ENCODE data around the gene XRN1. TPM values are rescaled to one million over a fixed set of nuclear protein-coding genes. Genes with fewer than 3 reads are reported as not detected.

The XRN1 gene
- total and polyA plus RNA-seq, 2 donors (not counting 1 experiment from before 2014, with no cell fraction given), result 6.3 to 91.8 TPM

DNA sequence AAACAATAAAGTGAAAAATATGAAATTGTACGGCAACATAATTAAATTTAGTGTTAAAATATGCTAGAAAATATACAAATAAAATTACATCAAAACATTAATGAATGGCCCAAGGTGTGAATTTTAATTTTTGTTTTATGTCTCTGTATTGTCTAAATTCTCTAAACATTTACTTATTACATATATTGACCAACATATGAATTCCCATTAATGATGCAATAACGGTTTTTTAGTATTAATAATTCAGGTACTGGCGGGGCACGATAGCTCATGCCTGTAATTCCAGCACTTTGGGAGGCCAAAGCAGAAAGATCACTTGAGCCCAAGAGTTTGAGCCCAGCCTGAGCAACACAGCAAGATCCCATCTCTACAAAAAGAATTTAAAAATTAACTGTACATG, 20.6 kb upstream of the XRN1 start:
- Histone ChIP-seq H3K9ac (ENCODE audit: low read length) (no peak overlapping the region), H3K4me1 (ENCODE audit: control insufficient read depth in 2 of 2, insufficient read depth in 2 of 2, low read length in 2 of 2) (no peaks in the 10 kb centered on the region), H3K27me3 (replicated peaks in 1 of 4; ENCODE audit: control extremely low read depth in 1 of 4, control insufficient read depth in 3 of 4, insufficient read depth in 4 of 4, low read length in 3 of 4) (no peaks in the 10 kb centered on the region), H3K9me3 (ENCODE audit: control extremely low read depth in 1 of 3, control insufficient read depth in 2 of 3, insufficient read depth in 1 of 3, low read length in 2 of 3) (peaks cover 0 to 2% (median 0%) of the 10 kb centered on the region in 3 donors), H3K36me3 (replicated peaks in 1 of 2; ENCODE audit: control extremely low read depth in 1 of 2, control insufficient read depth in 1 of 2, extremely low read depth in 1 of 2, insufficient read depth in 2 of 2, low read length in 1 of 2) (peaks cover 0 to 14% of the 10 kb centered on the region in 2 experiments), H3K79me2 (ENCODE audit: control insufficient read depth, insufficient read depth, low read length) (no peaks in the 10 kb centered on the region), H2AFZ (ENCODE audit: insufficient read depth, low read depth, low read length, poor library complexity, severe bottlenecking) (no peak overlapping the region), H3K27ac (ENCODE audit: low read length in 2 of 2) (no peak overlapping the region), H3K4me2 (replicated peaks; ENCODE audit: low read depth, low read length, poor library complexity, severe bottlenecking) (no peak overlapping the region), H4K20me1 (ENCODE audit: control insufficient read depth, insufficient read depth, low read length, poor library complexity, severe bottlenecking) (no peaks in the 10 kb centered on the region), H3K4me3 (ENCODE audit: control extremely low read depth in 1 of 5, extremely low read depth in 1 of 5, insufficient read depth in 1 of 5, low read depth in 2 of 5, low read length in 4 of 5) (no peak overlapping the region)
- no peaks in the 10 kb centered on the region for H3K27me3 Mint-ChIP-seq
- ChIA-PET POLR2A (no interaction called here), CTCF (no interaction called here)
- no peak for TF ChIP-seq EZH2 (IDR thresholded peaks at IDR 0.05; ENCODE audit: borderline replicate concordance, insufficient read depth, low read depth, low read length, poor library complexity, severe bottlenecking)
- TF ChIP-seq, protein P1, sequence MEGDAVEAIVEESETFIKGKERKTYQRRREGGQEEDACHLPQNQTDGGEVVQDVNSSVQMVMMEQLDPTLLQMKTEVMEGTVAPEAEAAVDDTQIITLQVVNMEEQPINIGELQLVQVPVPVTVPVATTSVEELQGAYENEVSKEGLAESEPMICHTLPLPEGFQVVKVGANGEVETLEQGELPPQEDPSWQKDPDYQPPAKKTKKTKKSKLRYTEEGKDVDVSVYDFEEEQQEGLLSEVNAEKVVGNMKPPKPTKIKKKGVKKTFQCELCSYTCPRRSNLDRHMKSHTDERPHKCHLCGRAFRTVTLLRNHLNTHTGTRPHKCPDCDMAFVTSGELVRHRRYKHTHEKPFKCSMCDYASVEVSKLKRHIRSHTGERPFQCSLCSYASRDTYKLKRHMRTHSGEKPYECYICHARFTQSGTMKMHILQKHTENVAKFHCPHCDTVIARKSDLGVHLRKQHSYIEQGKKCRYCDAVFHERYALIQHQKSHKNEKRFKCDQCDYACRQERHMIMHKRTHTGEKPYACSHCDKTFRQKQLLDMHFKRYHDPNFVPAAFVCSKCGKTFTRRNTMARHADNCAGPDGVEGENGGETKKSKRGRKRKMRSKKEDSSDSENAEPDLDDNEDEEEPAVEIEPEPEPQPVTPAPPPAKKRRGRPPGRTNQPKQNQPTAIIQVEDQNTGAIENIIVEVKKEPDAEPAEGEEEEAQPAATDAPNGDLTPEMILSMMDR (IDR thresholded peaks at IDR 0.05), result no peak
- H3K4me3 Mint-ChIP-seq, result no peak overlapping the region
- H3K9me3 Mint-ChIP-seq (ENCODE audit: insufficient read depth), result no peaks in the 10 kb centered on the region
- intact Hi-C loops (cut with micrococcal nuclease), result no loop called here
- DNase-seq (no peak), ATAC-seq (ENCODE audit: low read depth) (no peak)
- WGBS (ENCODE audit: insufficient coverage), result 100% methylated on average over 1 of the region's 4 CpGs
- H3K4me1 Mint-ChIP-seq, result no peaks in the 10 kb centered on the region
- H3K27ac Mint-ChIP-seq, result no peak overlapping the region

DNA sequence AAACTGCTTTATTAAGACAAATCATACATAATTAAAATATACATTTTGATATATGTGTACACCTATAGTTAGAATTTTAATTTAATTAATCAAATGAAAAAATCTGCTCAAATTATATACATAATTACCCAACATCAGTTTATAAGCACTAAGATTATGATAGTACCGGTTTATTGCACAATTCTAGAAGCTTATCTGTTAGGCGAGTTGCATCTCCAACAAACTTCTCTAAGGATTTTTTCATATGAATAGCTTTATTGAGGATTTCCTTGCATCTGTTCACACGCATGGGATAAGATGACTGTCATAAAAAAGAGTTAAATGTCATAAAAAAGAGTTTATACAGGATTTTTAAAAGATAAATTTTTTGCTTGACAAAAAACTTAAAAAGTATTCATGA, 19.9 kb upstream of the XRN1 start:
- no peak for TF ChIP-seq EZH2 (IDR thresholded peaks at IDR 0.05; ENCODE audit: borderline replicate concordance, insufficient read depth, low read depth, low read length, poor library complexity, severe bottlenecking)
- TF ChIP-seq, protein P1 (IDR thresholded peaks at IDR 0.05), result no peak
- no peaks in the 10 kb centered on the region for H3K9me3 Mint-ChIP-seq (ENCODE audit: insufficient read depth)
- no CpG with 5 or more reads among the region's 3 CpGs for WGBS (ENCODE audit: insufficient coverage)
- ATAC-seq (ENCODE audit: low read depth) (no peak), DNase-seq (no peak)
- no peak overlapping the region for H2AFZ ChIP-seq (ENCODE audit: insufficient read depth, low read depth, low read length, poor library complexity, severe bottlenecking)
- peaks cover 0 to 15% of the 10 kb centered on the region in 2 experiments for H3K36me3 ChIP-seq (replicated peaks in 1 of 2; ENCODE audit: control extremely low read depth in 1 of 2, control insufficient read depth in 1 of 2, extremely low read depth in 1 of 2, insufficient read depth in 2 of 2, low read length in 1 of 2)
- POLR2A ChIA-PET, result no interaction called here
- no peaks in the 10 kb centered on the region for H3K27me3 ChIP-seq (replicated peaks in 1 of 4; ENCODE audit: control extremely low read depth in 1 of 4, control insufficient read depth in 3 of 4, insufficient read depth in 4 of 4, low read length in 3 of 4)
- H3K4me3 Mint-ChIP-seq, result no peak overlapping the region
- intact Hi-C loops (cut with micrococcal nuclease), result no loop called here
- H3K4me3 ChIP-seq (ENCODE audit: control extremely low read depth in 1 of 5, extremely low read depth in 1 of 5, insufficient read depth in 1 of 5, low read depth in 2 of 5, low read length in 4 of 5), result no peak overlapping the region
- H4K20me1 ChIP-seq (ENCODE audit: control insufficient read depth, insufficient read depth, low read length, poor library complexity, severe bottlenecking), result no peaks in the 10 kb centered on the region
- H3K9me3 ChIP-seq (ENCODE audit: control extremely low read depth in 1 of 3, control insufficient read depth in 2 of 3, insufficient read depth in 1 of 3, low read length in 2 of 3), result no peaks in the 10 kb centered on the region
- no peak overlapping the region for H3K27ac Mint-ChIP-seq
- no peaks in the 10 kb centered on the region for H3K79me2 ChIP-seq (ENCODE audit: control insufficient read depth, insufficient read depth, low read length)
- H3K4me1 Mint-ChIP-seq, result no peaks in the 10 kb centered on the region
- H3K27ac ChIP-seq (ENCODE audit: low read length in 2 of 2), result no peak overlapping the region
- CTCF ChIA-PET, result no interaction called here
- H3K4me1 ChIP-seq (ENCODE audit: control insufficient read depth in 2 of 2, insufficient read depth in 2 of 2, low read length in 2 of 2), result no peaks in the 10 kb centered on the region
- no peak overlapping the region for H3K4me2 ChIP-seq (replicated peaks; ENCODE audit: low read depth, low read length, poor library complexity, severe bottlenecking)
- no peak overlapping the region for H3K9ac ChIP-seq (ENCODE audit: low read length)
- H3K27me3 Mint-ChIP-seq, result no peaks in the 10 kb centered on the region
